H1 (cell line): ENCODE results near the gene APBB1. TPM values are rescaled to one million over a fixed set of nuclear protein-coding genes. Genes with fewer than 3 reads are reported as not detected.

Source experiments
- CTCF ChIA-PET: fragments of 300-600 bp; sonication (Branson Sonifier 250); formaldehyde crosslinking; loops from one replicate; lab custom pipeline; 2021; ENCODE audit not compliant: partially characterized antibody; lab: Charles Lee
- POLR2A ChIA-PET: fragments of 300-600 bp; sonication (Branson Sonifier 250); formaldehyde crosslinking; loops from one replicate; lab custom pipeline; 2021; ENCODE audit warnings: inconsistent platforms; ENCODE audit not compliant: partially characterized antibody; lab: Charles Lee
- DNase-seq, 2 experiments: peaks; one replicate each; pipeline versions ENCODE4 v3.0.0 to v3.0.0-alpha.2; 2010 to 2022; ENCODE audit warnings: low spot score in 2 of 2, low read depth in 1 of 2, mixed read lengths in 1 of 2
- FAIRE-seq: peaks from 2 replicates; lab custom pipeline; 2011; peaks lifted over from hg19 to GRCh38; lab: Jason Lieb, UNC
- H2AFZ ChIP-seq: 2 replicates; pipeline ENCODE4 v1.8.1; 2012; ENCODE audit warnings: low read length, inconsistent platforms
- H2AK5ac ChIP-seq: 2 replicates; pipeline ENCODE4 v1.6.1; 2013; ENCODE audit warnings: low read depth, low read length
- H2BK120ac ChIP-seq: replicated peaks from 2 replicates; pipeline ENCODE3; 2013; ENCODE audit warnings: low read depth, low read length, inconsistent platforms
- H2BK12ac ChIP-seq: 2 replicates; pipeline ENCODE4 v1.6.1; 2013; ENCODE audit warnings: low read depth, low read length
- H2BK15ac ChIP-seq: 2 replicates; pipeline ENCODE4 v1.6.1; 2013; ENCODE audit warnings: low read length
- H2BK20ac ChIP-seq: 2 replicates; pipeline ENCODE4 v1.6.1; 2013; ENCODE audit warnings: low read length
- H2BK5ac ChIP-seq: 2 replicates; pipeline ENCODE4 v1.6.1; 2013; ENCODE audit warnings: low read depth, low read length
- H3K14ac ChIP-seq: 2 replicates; pipeline ENCODE4 v1.6.1; 2013; ENCODE audit warnings: inconsistent platforms; ENCODE audit not compliant: insufficient read length
- H3K18ac ChIP-seq: 2 replicates; pipeline ENCODE4 v1.6.1; 2013; ENCODE audit warnings: low read length; ENCODE audit errors: extremely low read depth
- H3K23ac ChIP-seq: 2 replicates; pipeline ENCODE4 v1.6.1; 2013; ENCODE audit warnings: inconsistent platforms; ENCODE audit not compliant: insufficient read length
- H3K23me2 ChIP-seq: 2 replicates; pipeline ENCODE4 v1.6.1; 2013; ENCODE audit warnings: low read depth, low read length
- H3K27ac ChIP-seq: 2 replicates; pipeline ENCODE4 v1.6.1; 2011; ENCODE audit warnings: low read depth, low read length, inconsistent platforms
- H3K27me3 ChIP-seq, 4 experiments: replicated peaks in 1 of 4; 1 replicate in 1 of 4; 2 replicates in 3 of 4; pipeline versions ENCODE4 v1.6.1 to v1.8.1; 2011 to 2013; ENCODE audit warnings: low read length in 3 of 4, mild to moderate bottlenecking in 3 of 4, inconsistent platforms in 2 of 4, mixed read lengths in 2 of 4, moderate library complexity in 1 of 4; ENCODE audit not compliant: control insufficient read depth in 3 of 4, insufficient read depth in 3 of 4; ENCODE audit errors: extremely low read depth in 1 of 4
- H3K36me3 ChIP-seq, 4 experiments: 2 replicates each; pipeline versions ENCODE4 v1.6.1 to v1.8.1; 2011 to 2013; ENCODE audit warnings: mild to moderate bottlenecking in 4 of 4, low read length in 3 of 4, moderate library complexity in 2 of 4, control low read depth in 1 of 4, inconsistent platforms in 1 of 4; ENCODE audit not compliant: insufficient read depth in 4 of 4, control insufficient read depth in 2 of 4
- H3K4ac ChIP-seq: replicated peaks from 2 replicates; pipeline ENCODE3; 2013; ENCODE audit warnings: low read length, low read depth, mixed read lengths, inconsistent platforms; ENCODE audit not compliant: insufficient read length
- H3K4me1 ChIP-seq, 4 experiments: replicated peaks in 1 of 4; 1 replicate in 1 of 4; 2 replicates in 3 of 4; pipeline versions ENCODE4 v1.6.1 to v1.8.1; 2011 to 2013; ENCODE audit warnings: low read length in 3 of 4, inconsistent platforms in 2 of 4, mixed read lengths in 1 of 4; ENCODE audit not compliant: insufficient read depth in 4 of 4, control insufficient read depth in 3 of 4
- H3K4me2 ChIP-seq, 2 experiments: 2 replicates each; pipeline versions ENCODE4 v1.6.1 to v1.8.1; 2011 to 2013; ENCODE audit warnings: low read depth in 2 of 2, low read length in 2 of 2, control low read depth in 1 of 2, inconsistent platforms in 1 of 2, mild to moderate bottlenecking in 1 of 2; ENCODE audit not compliant: insufficient read depth in 1 of 2
- H3K4me3 ChIP-seq, 4 experiments: fragments of 200-600, 300-600 bp in 1 of 4; sonication (generic), shearing (Covaris generic), sonication (Bioruptor Twin) in 1 of 4; 2 replicates each; pipeline versions ENCODE4 v1.5.1 to v1.8.1; 2011 to 2016; ENCODE audit warnings: low read length in 4 of 4, low read depth in 3 of 4, control low read depth in 2 of 4, inconsistent platforms in 2 of 4, mild to moderate bottlenecking in 2 of 4, mixed read lengths in 1 of 4, moderate library complexity in 1 of 4; ENCODE audit not compliant: insufficient read depth in 2 of 4; ENCODE audit errors: extremely low read depth in 1 of 4
- H3K56ac ChIP-seq: replicated peaks from 2 replicates; pipeline ENCODE3; 2013; ENCODE audit warnings: low read depth, mild to moderate bottlenecking, mixed read lengths, low read length, inconsistent platforms; ENCODE audit not compliant: insufficient read length
- H3K79me1 ChIP-seq: 2 replicates; pipeline ENCODE4 v1.6.1; 2013; ENCODE audit warnings: low read depth, low read length, control low read depth
- H3K79me2 ChIP-seq, 2 experiments: 2 replicates each; pipeline versions ENCODE4 v1.6.1 to v1.8.1; 2012 to 2013; ENCODE audit warnings: low read length in 2 of 2, mild to moderate bottlenecking in 2 of 2, inconsistent platforms in 1 of 2; ENCODE audit not compliant: insufficient read depth in 2 of 2, control insufficient read depth in 1 of 2
- H3K9ac ChIP-seq, 4 experiments: replicated peaks in 1 of 4; 1 replicate in 1 of 4; 2 replicates in 3 of 4; pipeline versions ENCODE4 v1.6.1 to v1.8.1; 2011 to 2013; ENCODE audit warnings: low read depth in 3 of 4, low read length in 3 of 4, control low read depth in 2 of 4, mild to moderate bottlenecking in 2 of 4, moderate library complexity in 2 of 4, inconsistent platforms in 1 of 4; ENCODE audit errors: extremely low read depth in 1 of 4
- H3K9me3 ChIP-seq, 2 experiments: 2 replicates each; pipeline versions ENCODE4 v1.6.1 to v1.8.1; 2012 to 2013; ENCODE audit warnings: mild to moderate bottlenecking in 2 of 2, moderate library complexity in 2 of 2, control low read depth in 1 of 2, inconsistent platforms in 1 of 2, low read depth in 1 of 2, low read length in 1 of 2, mixed read lengths in 1 of 2; ENCODE audit not compliant: insufficient read depth in 2 of 2
- H4K20me1 ChIP-seq, 2 experiments: replicated peaks in 1 of 2; 2 replicates each; pipeline versions ENCODE3 to v1.8.1; 2011 to 2013; ENCODE audit warnings: inconsistent platforms in 2 of 2, low read length in 2 of 2, mild to moderate bottlenecking in 1 of 2; ENCODE audit not compliant: insufficient read depth in 2 of 2, control insufficient read depth in 1 of 2
- H4K5ac ChIP-seq: 2 replicates; pipeline ENCODE4 v1.6.1; 2013; ENCODE audit warnings: low read length, low read depth, mixed read lengths, inconsistent platforms; ENCODE audit not compliant: insufficient read length
- H4K8ac ChIP-seq: 2 replicates; pipeline ENCODE4 v1.8.0; 2013; ENCODE audit warnings: mild to moderate bottlenecking, moderate library complexity, low read length, inconsistent platforms; ENCODE audit not compliant: insufficient read depth; ENCODE audit errors: extremely low read depth
- H4K91ac ChIP-seq: replicated peaks from 2 replicates; pipeline ENCODE3; 2013; ENCODE audit warnings: low read length, mixed read lengths, inconsistent platforms; ENCODE audit not compliant: insufficient read length
- KDM4A ChIP-seq: IDR thresholded peaks from one replicate; pipeline ENCODE4 v1.7.1; 2012; ENCODE audit warnings: low read depth, mild to moderate bottlenecking, moderate library complexity, low read length, inconsistent platforms; ENCODE audit not compliant: severe bottlenecking
- SAP30 ChIP-seq: fragments of 300-600 bp; sonication (generic); IDR thresholded peaks from 2 replicates; pipeline ENCODE4 v1.7.1; 2012; ENCODE audit warnings: low read length, moderate library complexity, mild to moderate bottlenecking, inconsistent platforms; ENCODE audit not compliant: insufficient read depth, insufficient replicate concordance
- SRF ChIP-seq: IDR thresholded peaks from 2 replicates; pipeline ENCODE4 v1.6.1; 2011; ENCODE audit warnings: mild to moderate bottlenecking, low read depth, low read length, moderate library complexity
- WGBS, 2 experiments: shearing (Covaris generic) in 1 of 2; methylation state at CpG; one replicate each; pipeline versions ENCODE4 v1.1.6 to v1.1.7; 2013 to 2015; ENCODE audit warnings: low lambda C conversion rate in 2 of 2, mixed read lengths in 2 of 2, inconsistent platforms in 1 of 2, low coverage in 1 of 2, missing lambda C conversion rate in 1 of 2; ENCODE audit not compliant: insufficient replicate concordance in 2 of 2, insufficient coverage in 1 of 2, insufficient read length in 1 of 2; ENCODE audit errors: extremely low coverage in 1 of 2, missing lambda C conversion rate in 1 of 2; 5-methylcytosine and 5-hydroxymethylcytosine counted together
- polyA plus RNA-seq, 7 experiments: library from polyadenylated mRNA; depleted of rRNA in 3 of 7; stranded (reverse) in 5 of 7; unstranded in 2 of 7; fragments of >200 nt in 5 of 7; fragments of 200-250 nt in 2 of 7; gene quantifications; 1 replicate in 5 of 7; 2 replicates in 1 of 7; 4 replicates in 1 of 7; pipeline versions ENCODE4 v1.2.1 to v1.2.3, GENCODE V29; 2011 to 2013; ENCODE audit warnings: missing spikeins in 2 of 7, mixed read lengths in 2 of 7
- total RNA-seq: library from RNA; stranded (reverse); fragmentation: NEBNext Ultra II Directional; extraction: Animal tissue kit (Norgen Biotek cat#: 25700); gene quantifications from 2 replicates; pipeline ENCODE4 v1.2.1, GENCODE V29; 2021

Gene APBB1
- total and polyA plus RNA-seq, 2 of the 8 experiments (the other 6 are each of a cell fraction or from before 2014, with no cell fraction given) = 23.9 to 33.1 TPM

DNA sequence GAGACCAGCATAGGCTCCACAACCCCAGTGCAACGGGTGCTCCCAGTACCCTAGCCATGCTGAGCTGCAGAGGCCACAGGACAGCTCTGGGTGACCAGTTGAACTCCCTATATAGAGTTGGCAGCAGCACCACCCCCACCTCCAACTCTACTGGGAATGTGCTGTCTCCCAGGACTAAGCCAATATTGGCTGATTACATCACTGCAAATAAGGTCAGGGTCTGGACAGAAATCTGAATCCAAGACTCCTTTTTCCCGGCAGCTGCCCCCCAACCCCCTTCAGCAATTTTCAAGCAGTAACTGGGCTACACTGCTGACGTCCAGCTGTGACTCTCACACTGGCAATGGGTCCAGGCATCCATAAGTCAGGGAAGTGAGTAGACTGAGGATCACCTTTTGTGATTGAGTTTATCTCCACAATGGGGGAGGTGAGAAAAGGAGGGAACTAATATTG is 22.0 kb upstream of the APBB1 start, which contains the start of gene HPX:
TSS of gene HPX (minus strand) at position 82 of the 453 bp plus-strand sequence. CDS start at position 58, 24 bp downstream.
- Histone ChIP-seq H3K18ac (no peak within 1 kb of the TSS), H2AK5ac (no peak within 1 kb of the TSS), H3K36me3 (no peaks in the 10 kb centered on the region), H3K4ac (no peak within 1 kb of the TSS), H3K79me2 (no peaks in the 10 kb centered on the region), H3K4me3 (no peak within 1 kb of the TSS), H3K23ac (no peak within 1 kb of the TSS), H4K20me1 (no peaks in the 10 kb centered on the region), H3K4me2 (no peak within 1 kb of the TSS), H2BK120ac (no peak within 1 kb of the TSS), H3K56ac (no peak within 1 kb of the TSS), H3K79me1 (no peaks in the 10 kb centered on the region), H3K9ac (no peak within 1 kb of the TSS), H3K4me1 (peaks cover 0 to 4% (median 0%) of the 10 kb centered on the region in 4 experiments; a peak in 2 of 7 replicates), H3K14ac (no peak within 1 kb of the TSS), H3K9me3 (no peaks in the 10 kb centered on the region), H4K91ac (no peak within 1 kb of the TSS), H4K5ac (no peak within 1 kb of the TSS), H2BK15ac (no peak within 1 kb of the TSS), H4K8ac (no peak within 1 kb of the TSS), H3K27me3 (no peaks in the 10 kb centered on the region), H3K27ac (no peak within 1 kb of the TSS), H2AFZ (no peak within 1 kb of the TSS), H3K23me2 (no peaks in the 10 kb centered on the region), H2BK20ac (no peak within 1 kb of the TSS), H2BK12ac (no peak within 1 kb of the TSS), H2BK5ac (no peak within 1 kb of the TSS)
- FAIRE-seq = no peak
- DNase-seq = no peak
- whole genome bisulfite sequencing, 2 experiments = 64% methylated on average over 3 of the region's 3 CpGs; no CpG with 5 or more reads in 1 of the 2 experiments
- CTCF ChIA-PET = interaction anchor here (0.8 to 22.7 kb wide), 20 partner anchors 12 to 181 kb away, joined by 3 to 585 read pairs (median 6); partner anchors contain the start of genes APBB1, ARFIP2, CCKBR and SMPD1
- POLR2A ChIA-PET = interaction anchor here (1.0 to 2.0 kb wide), 4 partner anchors 11 to 40 kb away, joined by 4 to 7 read pairs (median 6); partner anchors contain the start of genes ARFIP2 and TIMM10B
- TF ChIP-seq SRF (no peak), SAP30 (no peak), KDM4A (no peak)
